Kasumi-1 (cell line): Measurements from ENCODE around the gene FABP1.

Experiments
- DNase-seq, 2 experiments: peaks; one replicate each; lab custom pipeline; 2025; lab: John Stamatoyannopoulos, UW

Gene FABP1

GRCh38 chr2:88114889-88115288 is 13.0 kb downstream of the FABP1 start:
- DNase-seq, result no peak

DNA sequence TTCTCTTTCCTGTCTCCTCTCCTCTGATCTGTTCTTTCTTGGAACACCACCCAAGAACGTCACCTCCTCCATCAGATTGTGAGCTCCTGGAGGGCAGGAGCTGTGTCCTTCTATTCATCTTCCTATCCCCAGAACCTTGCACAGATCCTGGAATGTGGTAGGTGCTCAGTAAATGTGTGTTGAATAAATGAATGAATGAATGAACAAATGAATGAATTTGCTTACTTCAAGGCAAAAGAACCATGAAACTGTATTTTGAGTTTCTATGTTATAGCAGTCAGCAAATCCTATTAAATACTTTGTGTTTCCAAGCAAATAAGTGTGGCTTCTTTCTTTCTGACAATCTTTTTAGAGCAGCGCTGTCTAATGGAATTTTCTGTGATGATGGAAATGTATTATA is 14.8 kb downstream of the FABP1 start:
- DNase-seq, result no peak

GRCh38 chr2:88110830-88111229 is 17.0 kb downstream of the FABP1 start:
- DNase-seq, result no peak

DNA sequence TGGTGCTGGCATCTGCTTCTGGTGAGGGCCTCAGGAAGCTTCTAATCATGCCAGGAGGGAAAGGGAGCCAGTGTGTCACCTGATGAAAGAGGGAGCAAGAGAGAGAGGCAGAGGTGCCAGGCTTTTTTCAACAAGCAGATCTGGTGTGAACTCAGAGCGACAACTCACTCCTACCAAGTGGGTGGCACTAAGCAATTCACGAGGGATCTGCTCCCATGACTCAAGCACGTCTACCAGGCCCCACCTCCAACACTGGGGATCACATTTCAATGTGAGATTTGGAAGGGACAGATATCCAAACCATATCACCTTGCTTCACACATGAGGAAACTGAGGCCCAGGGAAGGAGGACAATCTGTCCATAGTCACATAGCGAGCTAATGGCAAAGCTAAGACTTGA is 19.1 kb downstream of the FABP1 start:
- DNase-seq, result no peak

DNA sequence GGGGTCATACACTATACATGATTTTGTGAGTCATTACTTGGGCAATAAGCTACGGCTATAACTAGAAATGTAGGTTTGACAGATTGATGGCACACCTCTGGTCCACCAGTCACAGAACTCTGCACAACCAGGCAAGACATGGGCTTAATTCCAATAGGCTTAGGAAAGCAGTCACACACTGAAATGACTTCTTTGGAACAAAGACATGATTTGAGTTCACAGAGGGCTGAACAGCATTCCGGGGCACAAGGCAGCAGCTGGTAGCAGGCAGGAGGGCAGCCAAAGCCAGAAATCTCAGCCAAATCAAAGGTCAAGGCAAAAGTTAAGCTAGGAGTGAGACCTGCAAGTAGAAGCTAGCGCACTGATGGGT is 27.4 kb downstream of the FABP1 start:
- no peak for DNase-seq

DNA sequence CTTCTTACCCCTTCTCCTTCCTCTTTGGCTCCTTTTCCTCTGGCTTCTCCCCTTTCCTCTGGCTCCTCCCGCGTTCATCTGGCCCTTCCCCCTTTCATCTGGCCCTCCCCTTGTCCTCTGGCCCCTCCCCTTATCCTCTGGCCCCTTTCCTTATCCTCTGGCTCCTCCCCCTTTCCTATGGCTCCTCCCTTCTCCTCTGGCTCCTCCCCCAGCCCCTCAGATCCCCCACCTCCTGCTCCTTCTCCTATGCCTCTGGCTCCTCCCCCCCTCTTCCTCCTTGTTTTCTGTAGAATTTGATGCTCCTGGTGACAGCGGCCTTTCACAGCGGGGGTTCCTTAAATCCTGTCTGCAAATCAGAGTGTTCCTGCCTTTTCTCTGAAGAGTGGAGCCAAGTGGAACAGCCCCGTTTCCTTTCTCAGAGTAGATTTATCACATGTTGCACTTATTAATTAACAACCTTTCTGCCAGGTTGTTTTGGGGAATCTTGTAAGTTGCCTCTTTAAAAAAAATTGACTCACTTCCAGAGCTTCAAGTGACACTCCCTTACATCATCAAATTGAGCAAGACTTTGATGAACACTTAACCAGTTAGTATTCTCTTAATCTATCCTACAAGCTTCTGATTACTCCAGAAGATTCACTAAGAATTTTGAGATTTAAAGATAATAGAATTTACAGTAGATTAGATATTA is 27.9 kb downstream of the FABP1 start:
- no peak for DNase-seq

- DNase-seq, result no peak
Measured at GRCh38 chr2:88098558-88098900, 29.3 kb downstream of the FABP1 start.

GRCh38 chr2:88097891-88098557 is 29.8 kb downstream of the FABP1 start:
- no peak for DNase-seq

GRCh38 chr2:88097192-88097591 is 30.7 kb downstream of the FABP1 start:
- DNase-seq, result no peak

GRCh38 chr2:88096708-88097107 is 31.2 kb downstream of the FABP1 start:
- no peak for DNase-seq

- no peak for DNase-seq
Measured at GRCh38 chr2:88095022-88095421, 32.8 kb downstream of the FABP1 start.

GRCh38 chr2:88092773-88093172 is 35.1 kb downstream of the FABP1 start:
- no peak for DNase-seq

- DNase-seq, result peak; percentile 71 to 82
Measured at GRCh38 chr2:88091943-88092342, 35.9 kb downstream of the FABP1 start.

DNA sequence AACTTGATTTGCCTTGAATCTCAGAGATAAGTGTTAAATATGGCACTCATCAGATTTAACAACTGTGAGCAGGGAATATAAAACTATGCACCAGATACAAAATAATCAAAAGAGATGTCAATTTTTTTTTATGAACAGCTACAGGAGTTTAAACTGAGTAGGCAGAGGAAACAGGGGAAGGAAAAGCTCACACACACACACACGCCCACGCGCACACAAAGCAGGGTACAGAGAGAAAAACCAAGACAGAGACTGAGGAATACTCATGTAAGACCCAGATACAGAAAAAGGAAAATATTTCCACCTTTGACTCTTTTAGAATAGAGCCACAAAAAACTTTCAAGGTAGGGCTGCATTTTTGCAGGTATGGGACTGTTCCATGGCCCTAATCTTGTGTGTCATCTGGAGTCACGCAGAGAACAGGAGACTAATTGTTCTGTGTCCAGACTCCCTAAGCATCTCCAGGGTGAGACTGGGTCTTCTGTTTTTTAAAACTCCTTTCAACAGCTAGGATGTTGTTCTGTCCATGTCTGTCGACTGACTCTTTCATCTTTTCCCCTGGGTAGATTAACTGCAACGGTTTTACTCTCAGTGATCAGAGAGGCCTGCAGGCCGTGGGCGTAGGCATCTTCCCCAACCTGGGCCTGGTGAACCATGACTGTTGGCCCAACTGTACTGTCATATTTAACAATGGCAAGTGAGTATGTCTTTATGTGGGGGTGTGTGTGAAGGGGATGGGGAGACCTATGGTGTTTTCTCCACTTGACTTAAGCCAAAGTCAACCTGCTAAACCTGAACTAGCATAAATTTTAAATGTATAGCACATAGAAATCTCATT is 37.2 kb downstream of the FABP1 start:
- DNase-seq, result peak; percentile 32

- DNase-seq, result no peak
Measured at GRCh38 chr2:88088999-88089398, 38.9 kb downstream of the FABP1 start.

DNA sequence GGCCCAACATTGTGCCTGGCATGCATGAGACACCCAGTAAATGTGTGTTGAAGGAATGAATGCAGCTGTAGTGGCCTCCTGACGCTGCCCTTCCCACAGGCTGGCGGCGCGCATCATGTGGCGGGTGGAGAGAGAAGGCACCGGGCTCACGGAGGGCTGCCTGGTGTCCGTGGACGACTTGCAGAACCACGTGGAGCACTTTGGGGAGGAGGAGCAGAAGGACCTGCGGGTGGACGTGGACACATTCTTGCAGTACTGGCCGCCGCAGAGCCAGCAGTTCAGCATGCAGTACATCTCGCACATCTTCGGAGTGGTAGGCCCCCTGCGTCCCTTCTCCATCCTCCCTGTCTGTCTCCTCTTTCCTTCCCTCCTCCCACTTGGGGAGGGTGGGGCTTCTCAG is 40.1 kb downstream of the FABP1 start:
- no peak for DNase-seq

GRCh38 chr2:88087073-88087472 is 40.8 kb downstream of the FABP1 start:
- DNase-seq, result no peak

DNA sequence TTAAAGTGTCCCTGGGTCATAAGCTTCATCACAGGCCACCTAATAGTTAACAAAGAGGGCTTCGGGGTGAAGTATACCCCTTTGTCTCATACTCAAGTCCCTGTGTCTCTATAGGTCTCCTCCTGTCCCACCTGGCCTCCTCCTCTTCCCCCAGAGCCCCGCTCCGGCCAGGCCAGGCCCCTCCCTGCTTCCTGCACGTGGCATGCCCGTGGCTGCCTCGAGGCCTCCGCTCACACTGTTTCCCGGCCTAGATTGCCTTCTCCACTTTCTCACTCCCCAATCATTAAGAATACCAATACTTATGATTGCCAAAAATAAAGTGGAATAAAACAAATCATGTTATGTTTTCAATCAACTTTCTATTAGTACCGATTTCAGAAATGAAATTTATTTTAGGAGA is 41.5 kb downstream of the FABP1 start:
- DNase-seq, result no peak

DNA sequence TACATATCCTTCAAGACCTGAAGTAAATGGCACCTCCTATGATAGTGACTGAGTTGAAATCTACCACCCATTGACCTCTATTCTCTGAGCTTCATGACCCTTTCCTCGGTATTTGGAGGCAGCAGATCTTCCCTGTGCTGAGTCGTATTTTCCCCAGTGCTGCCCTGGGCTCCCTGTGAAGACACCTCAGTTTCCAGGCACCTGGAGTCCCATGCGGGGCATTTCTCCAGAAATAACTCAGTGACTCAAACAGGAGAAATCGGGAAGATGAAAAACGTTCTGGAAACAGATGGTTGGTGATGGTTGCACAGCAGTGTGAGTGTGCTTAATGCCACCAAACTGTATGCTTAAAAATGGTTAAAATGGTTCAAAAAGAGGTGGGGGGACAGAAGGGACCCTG is 42.3 kb downstream of the FABP1 start:
- DNase-seq, result no peak

DNA sequence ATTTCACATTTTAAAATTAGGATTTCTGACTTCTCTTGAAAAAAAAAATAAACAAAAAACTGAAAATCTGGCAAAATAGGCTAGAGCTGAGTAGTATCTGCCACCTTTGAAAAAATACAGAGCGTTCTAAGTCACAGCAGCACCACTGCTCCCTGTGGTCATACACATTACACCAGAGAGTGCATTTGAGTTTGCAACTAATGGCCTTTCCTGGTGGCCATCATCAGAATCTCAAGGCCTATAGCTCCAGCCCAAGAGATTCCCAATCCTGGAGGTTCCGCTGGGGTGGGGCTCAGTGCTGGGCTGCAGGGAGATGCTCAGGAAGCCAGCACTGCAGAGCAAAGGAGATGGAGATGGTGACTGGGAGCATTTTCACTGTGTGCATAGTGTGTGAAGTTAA is 42.8 kb downstream of the FABP1 start:
- no peak for DNase-seq

DNA sequence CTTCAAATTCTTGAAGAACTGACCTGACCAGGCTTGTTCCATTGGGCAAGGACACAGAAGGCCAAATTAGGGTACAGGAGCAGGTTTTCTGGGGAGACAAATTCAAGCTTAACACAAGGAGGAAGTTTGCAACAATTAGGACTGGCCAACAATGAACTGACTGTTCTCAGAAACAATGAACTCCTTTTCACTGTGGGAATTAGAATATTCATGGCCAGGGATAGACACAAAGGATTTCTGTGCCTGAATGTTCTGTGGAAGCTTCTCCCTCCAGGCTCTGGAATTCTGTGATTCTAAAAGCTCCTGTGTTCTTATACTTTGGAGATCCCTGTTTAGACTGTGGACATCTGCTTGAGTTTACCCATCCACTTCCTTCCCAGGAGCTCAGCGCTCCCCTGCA is 45.1 kb downstream of the FABP1 start:
- no peak for DNase-seq

DNA sequence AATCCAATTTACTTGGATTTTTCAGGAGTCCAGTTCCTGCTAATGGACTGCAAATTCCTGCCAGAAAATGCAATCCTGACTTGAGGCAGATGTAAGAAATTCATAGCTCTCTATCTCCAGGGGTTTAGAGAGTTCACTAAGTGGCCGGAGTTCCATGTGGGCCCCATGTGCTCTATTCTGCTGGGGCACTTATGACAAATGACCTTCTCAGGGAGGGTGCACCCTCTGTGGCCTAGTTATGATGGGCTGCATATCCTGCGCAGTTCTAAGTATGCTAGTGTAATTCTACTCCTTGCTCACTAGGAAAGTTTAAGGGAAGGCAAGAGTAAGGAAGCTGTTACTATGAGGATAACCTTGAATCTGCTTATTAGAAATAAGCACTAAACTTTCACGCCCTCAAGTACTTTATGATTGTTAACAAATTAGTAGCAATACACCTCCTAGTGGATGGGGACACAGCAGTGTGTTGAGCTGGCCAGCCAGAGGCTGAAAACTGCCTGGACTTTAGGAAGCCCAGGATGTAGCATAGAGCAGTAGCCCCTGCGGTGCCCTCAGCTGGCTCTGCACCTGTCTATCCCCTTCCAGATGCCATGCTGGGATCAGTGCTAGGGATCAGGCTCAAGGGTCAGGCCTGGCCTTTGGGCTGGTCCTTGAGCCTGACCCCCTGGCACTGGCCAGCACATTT is 45.8 kb downstream of the FABP1 start:
- no peak for DNase-seq

GRCh38 chr2:88080545-88080944 is 47.3 kb downstream of the FABP1 start:
- DNase-seq, result no peak
